ENCODE data around the gene CCDC33. TPM values are rescaled to one million over a fixed set of nuclear protein-coding genes. Genes with fewer than 3 reads are reported as not detected.

CCDC33 gene
- total RNA-seq, 1 donor from 2014 or later: not detected

GRCh38 chr15:74369084-74369745, 133.1 kb downstream of the CCDC33 start:
- Mint-ChIP-seq H3K27me3 (ENCODE audit: low read depth) (peaks cover 26% of the 10 kb centered on the region), H3K9me3 (ENCODE audit: low read depth) (no peaks in the 10 kb centered on the region), H3K27ac (ENCODE audit: unreplicated experiment) (no peak overlapping the region)

DNA sequence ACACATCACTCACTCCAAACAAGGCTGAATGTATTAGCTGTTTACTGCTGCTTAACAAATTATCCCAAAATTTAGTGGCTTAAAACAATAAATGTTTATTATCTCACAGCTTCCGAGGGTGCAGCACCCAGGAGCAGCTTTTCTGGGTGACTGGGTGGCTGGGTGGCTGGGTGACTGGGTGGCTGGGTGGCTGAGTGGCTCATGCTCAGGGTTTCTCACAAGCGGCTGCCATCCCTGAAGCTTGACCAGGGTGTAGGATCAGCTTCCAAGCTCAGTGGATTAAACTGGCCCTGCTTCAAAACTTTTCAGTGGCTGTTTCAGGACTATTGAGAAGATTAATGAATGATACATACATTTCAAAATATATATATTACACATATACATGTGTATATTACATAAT, 133.6 kb downstream of the CCDC33 start:
- no peaks in the 10 kb centered on the region for H3K9me3 Mint-ChIP-seq (ENCODE audit: low read depth)
- no peak overlapping the region for H3K4me3 Mint-ChIP-seq (ENCODE audit: unreplicated experiment)
- peaks cover 10% of the 10 kb centered on the region for H3K4me1 Mint-ChIP-seq (ENCODE audit: low read depth)
- TF ChIP-seq CTCF (IDR thresholded peaks at IDR 0.05): no peak
- no peak for DNase-seq (ENCODE audit: low spot score)
- no peaks in the 10 kb centered on the region for H3K36me3 Mint-ChIP-seq (ENCODE audit: low read depth)
- H3K27me3 Mint-ChIP-seq (ENCODE audit: low read depth): peaks cover 24% of the 10 kb centered on the region
- H3K27ac Mint-ChIP-seq (ENCODE audit: unreplicated experiment): no peak overlapping the region

More at GRCh38 chr15:74369084-74369745, 133.1 kb downstream of the CCDC33 start:
- TF ChIP-seq CTCF (IDR thresholded peaks at IDR 0.05): no peak
- DNase-seq (ENCODE audit: low spot score): no peak
- H3K4me1 Mint-ChIP-seq (ENCODE audit: low read depth): peaks cover 5% of the 10 kb centered on the region
- no peaks in the 10 kb centered on the region for H3K36me3 Mint-ChIP-seq (ENCODE audit: low read depth)
- no peak overlapping the region for H3K4me3 Mint-ChIP-seq (ENCODE audit: unreplicated experiment)

GRCh38 chr15:74370471-74370870, 134.3 kb downstream of the CCDC33 start:
- no peak overlapping the region for H3K4me3 Mint-ChIP-seq (ENCODE audit: unreplicated experiment)
- no peaks in the 10 kb centered on the region for H3K36me3 Mint-ChIP-seq (ENCODE audit: low read depth)
- peaks cover 11% of the 10 kb centered on the region for H3K4me1 Mint-ChIP-seq (ENCODE audit: low read depth)
- no peak overlapping the region for H3K27ac Mint-ChIP-seq (ENCODE audit: unreplicated experiment)
- TF ChIP-seq CTCF (IDR thresholded peaks at IDR 0.05): no peak
- no peaks in the 10 kb centered on the region for H3K9me3 Mint-ChIP-seq (ENCODE audit: low read depth)
- no peak for DNase-seq (ENCODE audit: low spot score)
- H3K27me3 Mint-ChIP-seq (ENCODE audit: low read depth): peaks cover 21% of the 10 kb centered on the region

GRCh38 chr15:74373056-74373650, 137.0 kb downstream of the CCDC33 start:
- no peak overlapping the region for H3K27ac Mint-ChIP-seq (ENCODE audit: unreplicated experiment)
- no peaks in the 10 kb centered on the region for H3K9me3 Mint-ChIP-seq (ENCODE audit: low read depth)
- no peak for DNase-seq (ENCODE audit: low spot score)
- H3K36me3 Mint-ChIP-seq (ENCODE audit: low read depth): no peaks in the 10 kb centered on the region
- H3K4me1 Mint-ChIP-seq (ENCODE audit: low read depth): peaks cover 10% of the 10 kb centered on the region
- no peak overlapping the region for H3K4me3 Mint-ChIP-seq (ENCODE audit: unreplicated experiment)
- peaks cover 20% of the 10 kb centered on the region for H3K27me3 Mint-ChIP-seq (ENCODE audit: low read depth)
- no peak for TF ChIP-seq CTCF (IDR thresholded peaks at IDR 0.05)

GRCh38 chr15:74373731-74374647, 137.9 kb downstream of the CCDC33 start:
- no peaks in the 10 kb centered on the region for H3K36me3 Mint-ChIP-seq (ENCODE audit: low read depth)
- no peak for DNase-seq (ENCODE audit: low spot score)
- H3K4me3 Mint-ChIP-seq (ENCODE audit: unreplicated experiment): peak overlapping the region; percentile 79
- peaks cover 18% of the 10 kb centered on the region for H3K27me3 Mint-ChIP-seq (ENCODE audit: low read depth)
- TF ChIP-seq CTCF (IDR thresholded peaks at IDR 0.05): peak; percentile 94
- H3K4me1 Mint-ChIP-seq (ENCODE audit: low read depth): peaks cover 13% of the 10 kb centered on the region
- peak overlapping the region; percentile 49 for H3K27ac Mint-ChIP-seq (ENCODE audit: unreplicated experiment)
- H3K9me3 Mint-ChIP-seq (ENCODE audit: low read depth): no peaks in the 10 kb centered on the region

All from chondrocyte (in vitro differentiated cells).